ENCODE data around the gene MEGF9. TPM values are rescaled to one million over a fixed set of nuclear protein-coding genes. Genes with fewer than 3 reads are reported as not detected.
"Not testable (repeated sequence)": the region's sequence is repeated elsewhere in the genome, so short reads cannot be mapped to it uniquely, and the experiment has no call there.

MEGF9 gene
- total RNA-seq, 2 experiments from 2014 or later = 10.6 TPM

DNA sequence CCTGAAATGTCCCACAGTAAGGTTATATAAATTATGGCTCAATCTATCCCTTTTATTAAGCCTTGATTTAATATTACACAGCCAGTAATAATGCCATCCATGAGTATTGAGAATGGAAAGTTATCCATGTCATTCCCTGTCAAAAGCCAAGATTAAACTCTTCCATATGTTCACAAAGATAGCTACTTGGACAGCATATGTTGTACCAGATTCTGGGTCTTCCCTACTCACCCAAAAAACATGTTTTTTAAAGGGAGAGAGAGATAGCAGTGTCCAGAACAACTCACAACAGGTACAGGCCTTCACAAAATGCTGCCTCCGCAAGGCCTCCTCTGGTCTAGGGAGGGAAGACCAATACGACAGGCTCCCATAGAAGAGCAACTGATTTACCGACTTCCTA lies 149.7 kb downstream of the MEGF9 start:
- peaks cover 6% of the 10 kb centered on the region for H3K4me1 Mint-ChIP-seq
- ChIA-PET POLR2A (no interaction called here), CTCF (no interaction called here)
- no peaks in the 10 kb centered on the region for H3K9me3 Mint-ChIP-seq
- H3K27me3 Mint-ChIP-seq = no peaks in the 10 kb centered on the region
- no peak overlapping the region for H3K4me3 Mint-ChIP-seq
- no peak overlapping the region for H3K27ac Mint-ChIP-seq
- no peak for DNase-seq
- peaks cover 79% of the 10 kb centered on the region for H3K36me3 Mint-ChIP-seq (ENCODE audit: low read depth)

DNA sequence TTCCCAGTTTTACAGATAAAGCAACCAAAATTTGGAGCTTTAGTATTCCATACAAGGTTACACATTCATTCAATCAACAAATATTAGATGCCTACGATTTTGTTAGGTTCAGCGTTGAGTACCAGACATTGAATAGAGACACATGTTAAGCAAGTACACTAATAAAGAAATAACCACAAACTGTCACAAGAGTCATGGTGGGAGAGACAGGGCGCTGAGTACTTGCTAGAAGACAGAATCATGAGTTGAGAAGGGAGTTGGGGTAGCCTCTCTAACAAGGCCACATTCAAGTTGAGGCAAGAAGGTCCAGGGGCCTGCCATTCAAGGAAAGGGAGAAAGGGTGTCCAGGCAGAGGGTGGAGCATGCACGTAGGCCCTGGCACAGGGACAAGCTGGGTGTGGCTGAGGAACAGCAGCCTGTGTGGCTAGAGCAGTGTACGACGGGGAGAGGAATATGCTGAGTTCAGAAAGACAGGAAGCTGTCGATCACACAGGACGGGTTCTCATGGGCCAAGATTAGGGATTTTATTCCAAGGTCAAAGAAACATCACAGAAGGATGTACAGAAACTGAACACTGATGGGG lies 151.3 kb downstream of the MEGF9 start:
- H3K9me3 Mint-ChIP-seq = no peaks in the 10 kb centered on the region
- ChIA-PET POLR2A (no interaction called here), CTCF (no interaction called here)
- no peak overlapping the region for H3K4me3 Mint-ChIP-seq
- no peak for DNase-seq
- peaks cover 11% of the 10 kb centered on the region for H3K4me1 Mint-ChIP-seq
- H3K27me3 Mint-ChIP-seq = no peaks in the 10 kb centered on the region
- no peak overlapping the region for H3K27ac Mint-ChIP-seq
- H3K36me3 Mint-ChIP-seq (ENCODE audit: low read depth) = peaks cover 69% of the 10 kb centered on the region

DNA sequence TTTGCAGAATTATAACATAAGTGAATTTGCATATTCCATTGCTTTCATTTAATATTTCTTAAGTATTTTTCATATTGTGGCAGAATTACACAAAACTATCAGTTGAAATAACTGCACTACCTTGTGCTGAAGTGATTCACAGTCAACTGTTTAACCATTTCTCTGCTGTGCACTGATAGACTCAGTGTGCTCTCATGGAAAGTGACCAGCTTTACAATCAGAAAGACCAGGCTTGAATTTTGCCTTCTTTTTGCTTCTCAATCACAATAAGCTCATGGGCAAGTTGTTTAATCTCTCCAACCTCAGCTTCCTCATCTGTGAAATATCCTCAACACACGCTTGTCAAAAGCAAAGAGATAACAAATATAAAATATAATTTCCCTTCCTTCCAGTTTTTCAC lies 152.6 kb downstream of the MEGF9 start:
- H3K9me3 Mint-ChIP-seq = no peaks in the 10 kb centered on the region
- DNase-seq = no peak
- no peak overlapping the region for H3K4me3 Mint-ChIP-seq
- H3K27ac Mint-ChIP-seq = no peak overlapping the region
- H3K27me3 Mint-ChIP-seq = no peaks in the 10 kb centered on the region
- H3K4me1 Mint-ChIP-seq = peaks cover 9% of the 10 kb centered on the region
- peaks cover 66% of the 10 kb centered on the region for H3K36me3 Mint-ChIP-seq (ENCODE audit: low read depth)
- ChIA-PET CTCF (no interaction called here), POLR2A (no interaction called here)

DNA sequence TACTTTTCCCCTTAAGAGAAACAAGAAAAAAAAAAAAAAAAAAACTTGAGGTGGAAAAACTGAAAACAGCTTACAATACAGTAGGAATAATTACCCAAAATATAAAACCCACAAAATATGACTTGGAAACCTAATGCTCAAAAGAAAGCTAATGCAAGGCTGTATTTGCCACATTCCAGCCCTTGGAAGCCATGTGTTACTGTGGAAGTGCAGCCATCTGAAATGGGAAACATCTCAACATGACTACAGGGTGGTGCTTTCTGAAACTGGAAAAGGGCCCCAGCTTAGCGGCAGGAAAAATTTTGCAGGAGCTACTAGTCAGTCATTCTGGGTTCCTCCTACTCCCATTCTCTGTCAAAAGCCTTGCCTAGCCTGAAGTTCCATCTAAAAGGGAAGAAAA lies 154.7 kb downstream of the MEGF9 start:
- Mint-ChIP-seq H3K4me3 (no peak overlapping the region), H3K27ac (no peak overlapping the region), H3K27me3 (no peaks in the 10 kb centered on the region), H3K4me1 (peaks cover 9% of the 10 kb centered on the region), H3K36me3 (ENCODE audit: low read depth) (peaks cover 60% of the 10 kb centered on the region), H3K9me3 (no peaks in the 10 kb centered on the region)
- ChIA-PET POLR2A (no interaction called here), CTCF (interaction anchor here (0.6 to 1.8 kb wide), 3 partner anchors 14 to 82 kb away, joined by 3 to 7 read pairs (median 4); no protein-coding TSS in a partner anchor)
- no peak for DNase-seq

DNA sequence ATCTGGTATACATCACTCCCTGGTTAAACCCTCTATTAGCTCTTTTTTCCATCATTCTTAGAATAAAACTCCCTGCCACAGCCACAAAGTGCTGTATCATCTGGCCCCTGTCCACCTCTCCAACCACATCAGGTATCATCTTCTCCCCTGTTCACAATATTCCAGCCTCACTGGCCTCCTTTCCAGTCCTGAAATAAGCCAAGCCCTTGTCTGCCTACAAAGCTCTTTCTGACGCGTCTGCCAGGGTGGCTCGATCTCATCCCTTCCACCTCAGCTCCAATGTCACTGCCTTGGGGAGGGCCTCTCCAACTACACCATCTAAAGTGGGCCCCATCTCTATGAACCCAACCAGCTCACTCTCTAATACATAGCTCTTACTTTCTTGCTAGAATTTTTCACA lies 155.8 kb downstream of the MEGF9 start:
- ChIA-PET POLR2A (no interaction called here), CTCF (interaction anchor here (0.6 to 1.8 kb wide), 3 partner anchors 13 to 709 kb away, joined by 3 to 7 read pairs (median 4); no protein-coding TSS in a partner anchor)
- Mint-ChIP-seq H3K4me1 (peaks cover 6% of the 10 kb centered on the region), H3K36me3 (ENCODE audit: low read depth) (peaks cover 56% of the 10 kb centered on the region), H3K27ac (no peak overlapping the region), H3K27me3 (no peaks in the 10 kb centered on the region), H3K4me3 (no peak overlapping the region), H3K9me3 (no peaks in the 10 kb centered on the region)
- no peak for DNase-seq

DNA sequence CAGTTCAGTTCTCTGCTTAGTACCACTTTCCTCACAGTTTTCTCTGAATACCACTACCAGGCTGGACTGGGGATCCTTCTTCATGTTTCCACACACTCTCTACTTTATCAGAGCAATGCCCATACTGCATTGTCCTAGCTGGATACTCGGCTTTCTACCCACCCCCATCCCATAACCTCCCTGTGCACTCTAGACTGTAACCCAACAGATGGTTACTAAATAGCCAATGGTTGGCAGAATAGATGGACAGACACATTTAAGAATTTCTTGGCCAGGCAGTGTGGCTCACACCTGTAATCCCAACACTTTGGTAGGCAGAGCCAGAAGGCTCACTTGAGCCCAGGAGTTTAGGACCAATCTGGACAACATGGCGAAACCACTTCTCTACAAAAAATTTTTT lies 157.1 kb downstream of the MEGF9 start:
- POLR2A ChIA-PET = no interaction called here
- Mint-ChIP-seq H3K4me3 (no peak overlapping the region), H3K4me1 (peaks cover 5% of the 10 kb centered on the region), H3K27ac (no peak overlapping the region), H3K27me3 (no peaks in the 10 kb centered on the region), H3K9me3 (no peaks in the 10 kb centered on the region), H3K36me3 (ENCODE audit: low read depth) (peaks cover 54% of the 10 kb centered on the region)
- CTCF ChIA-PET = no interaction called here
- DNase-seq = no peak

DNA sequence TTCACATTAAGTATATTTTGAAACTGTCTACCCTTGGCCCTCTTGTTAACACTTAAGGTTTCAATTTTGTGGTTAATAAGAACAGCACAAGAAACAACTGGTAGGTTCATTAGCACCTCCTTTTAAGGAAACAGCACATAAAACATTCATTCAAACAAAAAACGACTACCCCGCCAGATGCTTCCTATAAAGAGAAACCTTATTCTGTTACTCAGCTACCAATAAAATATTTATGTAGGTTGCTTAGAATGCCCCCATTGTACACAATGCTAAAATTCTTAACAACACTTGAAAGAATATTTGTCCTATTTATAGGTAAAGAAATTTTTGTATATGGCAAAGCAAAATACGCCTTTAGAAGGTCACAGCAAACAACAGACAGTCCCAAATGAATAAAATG lies 157.5 kb downstream of the MEGF9 start:
- no peaks in the 10 kb centered on the region for H3K9me3 Mint-ChIP-seq
- peaks cover 51% of the 10 kb centered on the region for H3K36me3 Mint-ChIP-seq (ENCODE audit: low read depth)
- H3K27me3 Mint-ChIP-seq = no peaks in the 10 kb centered on the region
- ChIA-PET CTCF (no interaction called here), POLR2A (no interaction called here)
- peaks cover 5% of the 10 kb centered on the region for H3K4me1 Mint-ChIP-seq
- DNase-seq = no peak
- H3K4me3 Mint-ChIP-seq = no peak overlapping the region
- no peak overlapping the region for H3K27ac Mint-ChIP-seq

DNA sequence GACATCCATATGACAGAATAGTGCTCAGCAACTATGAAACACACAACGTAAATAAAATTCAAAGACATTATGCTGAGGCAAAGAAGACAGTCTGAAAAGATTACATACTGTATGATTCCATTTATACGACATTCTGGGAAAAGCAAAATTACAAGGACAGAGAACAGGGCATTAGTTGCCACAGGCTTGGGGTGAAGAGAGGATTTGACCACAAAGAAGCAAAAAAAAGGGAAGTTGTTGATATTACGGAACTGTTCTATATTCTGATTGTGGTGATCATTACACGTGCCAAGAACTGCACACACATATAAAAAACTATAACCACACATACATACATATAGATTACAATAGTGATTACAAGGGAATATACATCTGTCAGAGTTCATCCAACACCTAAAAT lies 158.4 kb downstream of the MEGF9 start:
- DNase-seq = no peak
- ChIA-PET POLR2A (no interaction called here), CTCF (no interaction called here)
- H3K4me1 Mint-ChIP-seq = peaks cover 5% of the 10 kb centered on the region
- peaks cover 57% of the 10 kb centered on the region for H3K36me3 Mint-ChIP-seq (ENCODE audit: low read depth)
- no peak overlapping the region for H3K27ac Mint-ChIP-seq
- H3K27me3 Mint-ChIP-seq = no peaks in the 10 kb centered on the region
- H3K9me3 Mint-ChIP-seq = no peaks in the 10 kb centered on the region
- no peak overlapping the region for H3K4me3 Mint-ChIP-seq

DNA sequence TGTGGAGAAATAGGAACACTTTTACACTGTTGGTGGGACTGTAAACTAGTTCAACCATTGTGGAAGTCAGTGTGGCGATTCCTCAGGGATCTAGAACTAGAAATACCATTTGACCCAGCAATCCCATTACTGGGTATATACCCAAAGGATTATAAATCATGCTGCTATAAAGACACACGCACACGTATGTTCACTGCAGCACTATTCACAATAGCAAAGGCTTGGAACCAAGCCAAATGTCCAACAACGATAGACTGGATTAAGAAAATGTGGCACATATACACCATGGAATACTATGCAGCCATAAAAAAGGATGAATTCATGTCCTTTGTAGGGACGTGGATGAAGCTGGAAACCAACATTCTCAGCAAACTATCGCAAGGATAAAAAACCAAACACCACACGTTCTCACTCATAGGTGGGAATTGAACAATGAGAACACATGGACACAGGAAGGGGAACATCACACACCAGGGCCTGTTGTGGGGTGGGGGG lies 162.0 kb downstream of the MEGF9 start:
- H3K4me3 Mint-ChIP-seq, H3K4me1 Mint-ChIP-seq, CTCF ChIA-PET, H3K27ac Mint-ChIP-seq, H3K9me3 Mint-ChIP-seq, POLR2A ChIA-PET, H3K27me3 Mint-ChIP-seq, DNase-seq: not testable (repeated sequence)
- peaks cover 54% of the 10 kb centered on the region for H3K36me3 Mint-ChIP-seq (ENCODE audit: low read depth)

Other genes starting within 250 kb of the MEGF9 start
- gene CDK5RAP2, start 134.3 kb downstream of the MEGF9 start, total RNA-seq = 10 to 100 TPM; 84.2 to 98.9 TPM
- gene FBXW2, start 78.9 kb upstream of the MEGF9 start, total RNA-seq = 10 to 100 TPM; 90.0 to 90.7 TPM
- gene PSMD5, start 128.5 kb upstream of the MEGF9 start, total RNA-seq = 10 to 100 TPM; 51.8 to 64.0 TPM
- 100 to 1,000 TPM; 229 TPM for gene PHF19, start 162.7 kb upstream of the MEGF9 start, total RNA-seq
- gene TRAF1, start 212.3 kb upstream of the MEGF9 start, total RNA-seq = 10 to 100 TPM; 73.6 to 74.3 TPM